Right ventricle myocardium inferior (tissue), 1 donor: ENCODE results near the gene GRM7. TPM values are rescaled to one million over a fixed set of nuclear protein-coding genes. Genes with fewer than 3 reads are reported as not detected.

ENCODE experiments used
- ATAC-seq: fragments of 200-7000 bp; cut with Tn5 transposase; one replicate; pipeline ENCODE4 v1.9.1; 2020; ENCODE audit warnings: mild to moderate bottlenecking, moderate library complexity
- DNase-seq: peaks from one replicate; pipeline ENCODE4 v3.0.0; 2021; ENCODE audit errors: missing footprints
- intact Hi-C: fragments of 100-400 bp; cut with DNase I; formaldehyde crosslinking; loops from one replicate; pipeline ENCODE4 v1.11.0; 2022
- total RNA-seq: library from RNA; stranded (reverse); fragmentation: NEBNext Ultra II Directional; extraction: Animal tissue kit (Norgen Biotek cat#: 25700); gene quantifications from one replicate; pipeline ENCODE4 v1.2.1, GENCODE V29; 2021
- donor health status: DM: no; HTN: yes; CAD: no; lungs with severe emphysema.

GRM7 gene
- total RNA-seq, 1 donor from 2014 or later: not detected

- intact Hi-C loops: no loop called here
Observed at GRCh38 chr3:7581831-7582230, 720.9 kb downstream of the GRM7 start.

GRCh38 chr3:7585052-7585451, 724.1 kb downstream of the GRM7 start:
- ATAC-seq: no peak
- intact Hi-C loops: no loop called here
- DNase-seq: no peak

More at GRCh38 chr3:7581831-7582230, 720.9 kb downstream of the GRM7 start:
- ATAC-seq: no peak
- DNase-seq: no peak

- no peak for DNase-seq
- intact Hi-C loops: no loop called here
- ATAC-seq: no peak
Observed at GRCh38 chr3:7588236-7588635, 727.3 kb downstream of the GRM7 start.

- intact Hi-C loops: no loop called here
- DNase-seq (no peak), ATAC-seq (no peak)
Observed at GRCh38 chr3:7589526-7589925, 728.6 kb downstream of the GRM7 start.

- ATAC-seq (no peak), DNase-seq (no peak)
- intact Hi-C loops: no loop called here
Observed at GRCh38 chr3:7602297-7602696, 741.4 kb downstream of the GRM7 start.

GRCh38 chr3:7607083-7607482, 746.2 kb downstream of the GRM7 start:
- intact Hi-C loops: no loop called here
- no peak for DNase-seq
- ATAC-seq: no peak

- no peak for DNase-seq
- intact Hi-C loops: no loop called here
- ATAC-seq: no peak
Observed at GRCh38 chr3:7607676-7608075, 746.8 kb downstream of the GRM7 start.

GRCh38 chr3:7610634-7611033, 749.7 kb downstream of the GRM7 start:
- DNase-seq: no peak
- intact Hi-C loops: no loop called here
- ATAC-seq: no peak

- DNase-seq (no peak), ATAC-seq (no peak)
- intact Hi-C loops: no loop called here
Observed at GRCh38 chr3:7615043-7615442, 754.1 kb downstream of the GRM7 start.

- no peak for ATAC-seq
- intact Hi-C loops: no loop called here
- no peak for DNase-seq
Observed at GRCh38 chr3:7618606-7619005, 757.7 kb downstream of the GRM7 start.

- no peak for ATAC-seq
- no peak for DNase-seq
- intact Hi-C loops: no loop called here
Observed at GRCh38 chr3:7620401-7620800, 759.5 kb downstream of the GRM7 start.

GRCh38 chr3:7621046-7621630, 760.2 kb downstream of the GRM7 start:
- DNase-seq (no peak), ATAC-seq (no peak)
- intact Hi-C loops: no loop called here

GRCh38 chr3:7621651-7622050, 760.7 kb downstream of the GRM7 start:
- intact Hi-C loops: no loop called here
- ATAC-seq (no peak), DNase-seq (no peak)

GRCh38 chr3:7625021-7625420, 764.1 kb downstream of the GRM7 start:
- DNase-seq (no peak), ATAC-seq (no peak)
- intact Hi-C loops: no loop called here

GRCh38 chr3:7630351-7630911, 769.5 kb downstream of the GRM7 start:
- intact Hi-C loops: no loop called here
- DNase-seq: no peak
- no peak for ATAC-seq

- intact Hi-C loops: no loop called here
- no peak for ATAC-seq
Observed at GRCh38 chr3:7630925-7631324, 770.0 kb downstream of the GRM7 start.

GRCh38 chr3:7632305-7632704, 771.4 kb downstream of the GRM7 start:
- ATAC-seq (no peak), DNase-seq (no peak)
- intact Hi-C loops: no loop called here

More at GRCh38 chr3:7630925-7631324, 770.0 kb downstream of the GRM7 start:
- DNase-seq: no peak

- DNase-seq (no peak), ATAC-seq (no peak)
- intact Hi-C loops: no loop called here
Observed at GRCh38 chr3:7637694-7638093, 776.8 kb downstream of the GRM7 start.

GRCh38 chr3:7638103-7638502, 777.2 kb downstream of the GRM7 start:
- no peak for DNase-seq
- no peak for ATAC-seq
- intact Hi-C loops: no loop called here

GRCh38 chr3:7640787-7641186, 779.9 kb downstream of the GRM7 start:
- ATAC-seq: no peak
- DNase-seq: no peak
- intact Hi-C loops: no loop called here

- intact Hi-C loops: no loop called here
- DNase-seq (no peak), ATAC-seq (peak; percentile 76)
Observed at GRCh38 chr3:7646851-7647250, 785.9 kb downstream of the GRM7 start.
